Measurements from ENCODE around the gene MUC20.

Gene MUC20

DNA sequence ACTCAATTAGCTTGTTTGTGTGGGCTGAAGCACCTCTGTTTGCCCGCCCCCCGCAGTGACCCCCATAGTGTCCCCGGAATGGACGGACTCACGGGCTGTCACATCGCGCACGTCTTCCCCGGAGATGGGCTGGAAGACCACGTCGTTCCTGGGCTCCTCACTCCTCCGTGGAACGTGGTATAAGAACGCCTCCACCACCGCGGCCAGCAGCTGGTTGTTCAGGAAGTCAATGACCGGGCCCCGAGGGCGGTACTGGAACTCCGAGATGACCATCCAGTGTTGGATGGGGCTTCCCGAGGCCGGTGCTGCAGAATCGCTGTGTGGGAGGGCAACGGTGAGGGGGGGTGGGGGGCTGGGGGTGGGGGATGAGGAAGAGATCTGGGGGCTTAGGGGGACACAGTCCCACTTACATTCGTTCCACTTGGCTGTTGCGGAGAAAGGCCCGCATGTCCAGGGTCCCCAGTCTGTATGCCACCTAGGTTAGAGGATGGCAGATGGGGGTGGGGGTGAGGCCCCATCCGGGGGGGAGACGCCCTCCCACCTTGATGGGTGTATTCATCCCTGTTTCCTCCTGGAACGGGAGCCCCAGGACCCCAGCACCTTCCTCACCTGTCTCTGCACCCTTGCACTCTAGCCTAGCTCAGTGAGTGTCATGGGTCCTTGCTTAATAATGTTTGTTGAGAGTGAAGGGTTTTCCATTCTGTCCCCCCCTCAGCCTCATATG lies 30.2 kb downstream of the MUC20 start:
- Histone ChIP-seq H2BK120ac (ENCODE audit: insufficient read depth, low read length, poor library complexity) (no peak overlapping the region), H3K4me2 (ENCODE audit: low read length) (no peak overlapping the region), H3K23ac (ENCODE audit: low read length) (no peak overlapping the region), H4K8ac (ENCODE audit: low read depth, low read length) (no peak overlapping the region), H3K18ac (ENCODE audit: low read length) (no peak overlapping the region), H2BK5ac (ENCODE audit: low read depth, low read length, poor library complexity) (no peak overlapping the region), H3K27ac (ENCODE audit: low read depth, low read length) (no peak overlapping the region), H3K9me3 (ENCODE audit: insufficient read depth, low read depth, low read length) (peaks cover 3% of the 10 kb centered on the region), H3K79me2 (ENCODE audit: control insufficient read depth, insufficient read depth, low read length, poor library complexity) (no peaks in the 10 kb centered on the region), H3K4me3 (ENCODE audit: low read depth, low read length) (no peak overlapping the region), H4K12ac (ENCODE audit: low read depth, low read length) (no peak overlapping the region), H2AK5ac (ENCODE audit: low read length) (no peak overlapping the region), H3K4ac (ENCODE audit: low read depth, low read length) (no peak overlapping the region), H3K79me1 (ENCODE audit: low read length) (no peaks in the 10 kb centered on the region), H3K4me1 (ENCODE audit: control insufficient read depth in 1 of 2, insufficient read depth in 2 of 2, low read length in 2 of 2) (peaks cover 2% of the 10 kb centered on the region in 2 experiments), H2AFZ (ENCODE audit: insufficient read depth, low read length, poor library complexity) (no peak overlapping the region), H3K27me3 (ENCODE audit: insufficient read depth, low read length) (no peaks in the 10 kb centered on the region), H2BK12ac (ENCODE audit: low read length) (no peak overlapping the region), H3K9ac (ENCODE audit: low read length) (no peak overlapping the region), H3K14ac (ENCODE audit: low read length) (no peak overlapping the region), H3K36me3 (ENCODE audit: control insufficient read depth in 1 of 2, insufficient read depth in 2 of 2, low read length in 2 of 2) (no peaks in the 10 kb centered on the region), H4K91ac (ENCODE audit: low read depth, low read length) (no peak overlapping the region)
- DNase-seq: no peak
- WGBS (ENCODE audit: extremely low coverage, insufficient coverage, insufficient read length): no CpG with 5 or more reads among the region's 30 CpGs

DNA sequence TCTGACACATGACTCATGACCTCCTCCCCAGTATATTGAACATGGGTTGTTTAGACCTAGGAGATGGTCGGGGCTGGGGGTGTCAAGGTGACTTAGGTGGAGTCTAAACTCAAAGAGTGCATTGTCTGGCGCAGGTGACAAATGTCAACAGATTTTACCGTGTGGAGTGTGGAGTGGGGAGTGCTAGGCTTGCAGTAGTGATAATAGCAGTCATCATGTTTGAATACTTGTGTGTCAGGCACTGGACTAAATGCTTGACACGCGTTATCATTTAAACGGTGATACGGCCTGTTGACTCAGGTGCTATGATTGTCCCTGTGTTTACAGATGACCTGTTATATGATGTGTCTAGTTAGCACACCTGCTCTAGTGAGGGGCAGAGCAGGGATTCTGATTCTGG lies 30.8 kb downstream of the MUC20 start:
- Histone ChIP-seq H3K27me3 (ENCODE audit: insufficient read depth, low read length) (no peaks in the 10 kb centered on the region), H3K4me2 (ENCODE audit: low read length) (no peak overlapping the region), H3K27ac (ENCODE audit: low read depth, low read length) (no peak overlapping the region), H3K79me1 (ENCODE audit: low read length) (no peaks in the 10 kb centered on the region), H4K91ac (ENCODE audit: low read depth, low read length) (no peak overlapping the region), H3K4ac (ENCODE audit: low read depth, low read length) (no peak overlapping the region), H3K4me3 (ENCODE audit: low read depth, low read length) (no peak overlapping the region), H3K18ac (ENCODE audit: low read length) (no peak overlapping the region), H4K12ac (ENCODE audit: low read depth, low read length) (no peak overlapping the region), H2AFZ (ENCODE audit: insufficient read depth, low read length, poor library complexity) (no peak overlapping the region), H3K36me3 (ENCODE audit: control insufficient read depth in 1 of 2, insufficient read depth in 2 of 2, low read length in 2 of 2) (no peaks in the 10 kb centered on the region), H3K9ac (ENCODE audit: low read length) (no peak overlapping the region), H3K23ac (ENCODE audit: low read length) (no peak overlapping the region), H3K14ac (ENCODE audit: low read length) (no peak overlapping the region), H2BK12ac (ENCODE audit: low read length) (no peak overlapping the region), H2BK120ac (ENCODE audit: insufficient read depth, low read length, poor library complexity) (no peak overlapping the region), H2AK5ac (ENCODE audit: low read length) (no peak overlapping the region), H3K79me2 (ENCODE audit: control insufficient read depth, insufficient read depth, low read length, poor library complexity) (no peaks in the 10 kb centered on the region), H2BK5ac (ENCODE audit: low read depth, low read length, poor library complexity) (no peak overlapping the region), H3K4me1 (ENCODE audit: control insufficient read depth in 1 of 2, insufficient read depth in 2 of 2, low read length in 2 of 2) (peaks cover 2% of the 10 kb centered on the region in 2 experiments), H4K8ac (ENCODE audit: low read depth, low read length) (no peak overlapping the region), H3K9me3 (ENCODE audit: insufficient read depth, low read depth, low read length) (peaks cover 3% of the 10 kb centered on the region)
- WGBS (ENCODE audit: extremely low coverage, insufficient coverage, insufficient read length): no CpG with 5 or more reads among the region's 7 CpGs
- DNase-seq: no peak

- no peaks in the 10 kb centered on the region for H3K79me2 ChIP-seq (ENCODE audit: control insufficient read depth, insufficient read depth, low read length, poor library complexity)
Observed at GRCh38 chr3:195752066-195752465, 31.3 kb downstream of the MUC20 start.

GRCh38 chr3:195752546-195753331 lies 32.0 kb downstream of the MUC20 start:
- Histone ChIP-seq H3K27ac (ENCODE audit: low read depth, low read length) (no peak overlapping the region), H3K4me2 (ENCODE audit: low read length) (no peak overlapping the region)
- WGBS (ENCODE audit: extremely low coverage, insufficient coverage, insufficient read length): no CpG with 5 or more reads among the region's 26 CpGs

More at GRCh38 chr3:195752066-195752465, 31.3 kb downstream of the MUC20 start:
- H4K8ac ChIP-seq (ENCODE audit: low read depth, low read length): no peak overlapping the region
- H2AK5ac ChIP-seq (ENCODE audit: low read length): no peak overlapping the region
- H2BK120ac ChIP-seq (ENCODE audit: insufficient read depth, low read length, poor library complexity): no peak overlapping the region
- H4K12ac ChIP-seq (ENCODE audit: low read depth, low read length): no peak overlapping the region
- no peaks in the 10 kb centered on the region for H3K79me1 ChIP-seq (ENCODE audit: low read length)
- no peak overlapping the region for H3K4ac ChIP-seq (ENCODE audit: low read depth, low read length)
- no CpG with 5 or more reads among the region's 13 CpGs for WGBS (ENCODE audit: extremely low coverage, insufficient coverage, insufficient read length)
- H3K27ac ChIP-seq (ENCODE audit: low read depth, low read length): no peak overlapping the region
- no peak overlapping the region for H3K14ac ChIP-seq (ENCODE audit: low read length)
- no peak overlapping the region for H2AFZ ChIP-seq (ENCODE audit: insufficient read depth, low read length, poor library complexity)
- no peaks in the 10 kb centered on the region for H3K27me3 ChIP-seq (ENCODE audit: insufficient read depth, low read length)
- DNase-seq: no peak
- H3K9ac ChIP-seq (ENCODE audit: low read length): no peak overlapping the region
- H3K36me3 ChIP-seq (ENCODE audit: control insufficient read depth in 1 of 2, insufficient read depth in 2 of 2, low read length in 2 of 2): no peaks in the 10 kb centered on the region
- no peak overlapping the region for H3K18ac ChIP-seq (ENCODE audit: low read length)
- no peak overlapping the region for H3K4me3 ChIP-seq (ENCODE audit: low read depth, low read length)
- no peak overlapping the region for H3K4me2 ChIP-seq (ENCODE audit: low read length)
- peaks cover 3% of the 10 kb centered on the region for H3K9me3 ChIP-seq (ENCODE audit: insufficient read depth, low read depth, low read length)
- no peak overlapping the region for H2BK5ac ChIP-seq (ENCODE audit: low read depth, low read length, poor library complexity)
- no peak overlapping the region for H4K91ac ChIP-seq (ENCODE audit: low read depth, low read length)
- no peak overlapping the region for H2BK12ac ChIP-seq (ENCODE audit: low read length)
- H3K23ac ChIP-seq (ENCODE audit: low read length): no peak overlapping the region
- H3K4me1 ChIP-seq (ENCODE audit: control insufficient read depth in 1 of 2, insufficient read depth in 2 of 2, low read length in 2 of 2): peaks cover 2% of the 10 kb centered on the region in 2 experiments

More at GRCh38 chr3:195752546-195753331, 32.0 kb downstream of the MUC20 start:
- H2BK5ac ChIP-seq (ENCODE audit: low read depth, low read length, poor library complexity): no peak overlapping the region
- no peaks in the 10 kb centered on the region for H3K79me1 ChIP-seq (ENCODE audit: low read length)
- H3K23ac ChIP-seq (ENCODE audit: low read length): no peak overlapping the region
- H3K18ac ChIP-seq (ENCODE audit: low read length): no peak overlapping the region
- H3K4me3 ChIP-seq (ENCODE audit: low read depth, low read length): no peak overlapping the region
- no peak overlapping the region for H2AK5ac ChIP-seq (ENCODE audit: low read length)
- H3K9ac ChIP-seq (ENCODE audit: low read length): no peak overlapping the region
- no peaks in the 10 kb centered on the region for H3K36me3 ChIP-seq (ENCODE audit: control insufficient read depth in 1 of 2, insufficient read depth in 2 of 2, low read length in 2 of 2)
- H3K4me1 ChIP-seq (ENCODE audit: control insufficient read depth in 1 of 2, insufficient read depth in 2 of 2, low read length in 2 of 2): peaks cover 2% of the 10 kb centered on the region in 2 experiments
- H2BK120ac ChIP-seq (ENCODE audit: insufficient read depth, low read length, poor library complexity): no peak overlapping the region
- H4K8ac ChIP-seq (ENCODE audit: low read depth, low read length): no peak overlapping the region
- H3K14ac ChIP-seq (ENCODE audit: low read length): no peak overlapping the region
- no peak overlapping the region for H4K12ac ChIP-seq (ENCODE audit: low read depth, low read length)
- no peak overlapping the region for H4K91ac ChIP-seq (ENCODE audit: low read depth, low read length)
- no peak for DNase-seq
- H2AFZ ChIP-seq (ENCODE audit: insufficient read depth, low read length, poor library complexity): no peak overlapping the region
- H3K79me2 ChIP-seq (ENCODE audit: control insufficient read depth, insufficient read depth, low read length, poor library complexity): no peaks in the 10 kb centered on the region
- H3K27me3 ChIP-seq (ENCODE audit: insufficient read depth, low read length): no peaks in the 10 kb centered on the region
- no peak overlapping the region for H3K4ac ChIP-seq (ENCODE audit: low read depth, low read length)
- no peak overlapping the region for H2BK12ac ChIP-seq (ENCODE audit: low read length)
- H3K9me3 ChIP-seq (ENCODE audit: insufficient read depth, low read depth, low read length): peaks cover 3% of the 10 kb centered on the region
